AG20443 (cell line): ENCODE data around the gene BAG1.

ENCODE experiments used
- DNase-seq: peaks from one replicate; pipeline ENCODE4 v3.0.0; 2012; ENCODE audit warnings: low spot score, mixed read lengths

Gene BAG1

GRCh38 chr9:33264473-33265177, at the start of gene BAG1, which contains the start of gene CHMP5:
TSS of gene BAG1 (minus strand) at chr9:33264708.
TSS of gene CHMP5 (plus strand) at chr9:33265049. CDS start at chr9:33265079, 30 bp downstream.
- peak; percentile 99 for DNase-seq

GRCh38 chr9:33311953-33312352, 47.4 kb upstream of the BAG1 start:
- DNase-seq, result no peak

DNA sequence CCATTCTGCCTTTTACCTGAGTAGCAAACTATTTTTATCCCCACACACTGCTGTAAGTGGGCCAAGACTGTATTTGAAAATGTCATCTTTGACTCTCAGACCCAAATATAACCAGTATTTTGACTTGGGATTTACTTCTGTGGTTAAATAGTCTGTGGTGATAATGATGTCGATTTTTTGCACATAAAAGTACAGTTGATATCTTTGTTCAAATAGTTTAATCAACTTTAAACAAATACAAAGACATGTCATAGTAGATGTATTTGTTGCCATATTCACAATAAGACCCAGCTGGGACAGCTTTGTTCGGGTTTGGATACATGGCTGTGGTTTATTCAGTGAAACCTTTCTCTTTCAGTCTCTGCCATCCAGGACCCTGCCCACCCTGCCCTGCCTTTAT, 46.2 kb upstream of the BAG1 start:
- DNase-seq, result no peak

GRCh38 chr9:33309903-33310302, 45.4 kb upstream of the BAG1 start:
- no peak for DNase-seq

DNA sequence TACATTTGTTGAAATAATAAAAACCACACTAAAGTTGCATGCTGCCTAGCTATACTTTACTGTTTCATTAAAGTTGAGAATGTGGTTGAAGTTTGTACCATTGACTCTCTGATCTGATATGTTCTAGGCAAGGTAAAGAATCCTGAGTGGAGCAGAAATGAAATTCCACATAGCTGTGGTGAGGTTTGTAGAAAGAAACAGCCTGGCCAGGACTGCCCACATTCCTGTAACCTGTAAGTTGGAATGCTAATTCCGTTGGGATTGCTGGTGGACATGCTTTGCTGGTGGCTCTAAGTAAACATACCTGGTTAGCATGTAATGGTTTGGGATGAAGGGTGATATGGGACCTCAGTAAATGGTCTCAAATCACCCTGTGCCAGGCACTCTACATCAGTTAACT, 42.6 kb upstream of the BAG1 start:
- DNase-seq, result no peak

GRCh38 chr9:33306037-33306436, 41.5 kb upstream of the BAG1 start:
- DNase-seq, result no peak

DNA sequence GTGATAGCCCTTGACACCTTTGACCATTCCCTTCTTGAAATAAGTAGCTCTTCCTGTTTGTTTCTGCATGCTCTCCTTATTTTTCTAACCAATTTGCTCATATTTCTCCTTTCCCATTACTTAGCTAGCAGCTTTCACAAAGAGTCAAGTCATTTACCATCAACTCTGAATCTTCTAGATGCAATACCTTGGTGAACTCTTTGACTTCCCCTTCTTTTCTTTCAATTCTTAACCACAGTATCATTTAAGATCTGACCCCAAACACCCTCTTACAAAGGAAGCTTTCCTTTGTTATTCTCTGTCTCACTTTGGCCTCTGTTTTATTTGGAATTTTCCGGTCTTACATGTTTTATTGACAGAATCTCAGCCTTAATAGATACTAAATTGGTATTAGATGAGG, 39.9 kb upstream of the BAG1 start:
- no peak for DNase-seq

DNA sequence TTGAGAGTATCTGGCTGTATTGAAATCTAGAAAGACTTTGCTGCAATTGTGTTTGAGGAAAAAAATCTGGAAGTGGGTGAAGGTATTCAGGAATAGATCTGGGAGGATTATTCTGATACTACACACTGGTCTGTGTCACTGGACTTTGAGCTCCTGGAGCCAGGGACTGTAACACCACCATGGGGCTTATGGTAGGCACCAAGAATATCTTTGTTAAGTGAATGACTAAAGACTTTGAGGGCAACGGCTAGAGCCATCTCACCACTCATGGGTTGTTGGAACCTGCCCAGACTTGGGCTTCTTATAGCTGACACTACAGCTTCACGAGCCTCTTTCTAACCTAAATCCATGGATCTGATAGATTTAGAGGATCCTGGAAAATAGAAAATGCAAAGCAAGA, 36.0 kb upstream of the BAG1 start:
- no peak for DNase-seq

GRCh38 chr9:33297432-33297831, 32.9 kb upstream of the BAG1 start:
- no peak for DNase-seq

DNA sequence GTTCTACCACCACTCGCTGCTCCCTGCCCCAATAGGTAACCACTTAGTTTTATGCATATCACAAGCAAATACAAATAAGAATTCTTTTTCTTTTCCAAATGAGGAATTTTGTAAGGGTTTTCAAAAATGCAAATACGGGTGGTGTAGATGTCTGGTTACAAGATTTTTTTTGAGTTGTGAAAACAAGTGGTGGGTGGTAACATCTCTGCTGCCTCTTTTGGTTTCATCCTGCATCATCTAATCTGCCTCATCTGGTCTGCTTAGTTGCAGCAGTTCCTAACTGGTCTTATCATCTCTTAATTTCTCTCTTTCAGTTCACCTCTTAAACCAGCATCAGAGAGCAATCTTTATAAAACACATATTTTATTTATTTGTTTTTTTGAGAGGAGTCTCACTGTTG, 31.1 kb upstream of the BAG1 start:
- no peak for DNase-seq

- no peak for DNase-seq
Measured at GRCh38 chr9:33294670-33295432, 30.3 kb upstream of the BAG1 start.

DNA sequence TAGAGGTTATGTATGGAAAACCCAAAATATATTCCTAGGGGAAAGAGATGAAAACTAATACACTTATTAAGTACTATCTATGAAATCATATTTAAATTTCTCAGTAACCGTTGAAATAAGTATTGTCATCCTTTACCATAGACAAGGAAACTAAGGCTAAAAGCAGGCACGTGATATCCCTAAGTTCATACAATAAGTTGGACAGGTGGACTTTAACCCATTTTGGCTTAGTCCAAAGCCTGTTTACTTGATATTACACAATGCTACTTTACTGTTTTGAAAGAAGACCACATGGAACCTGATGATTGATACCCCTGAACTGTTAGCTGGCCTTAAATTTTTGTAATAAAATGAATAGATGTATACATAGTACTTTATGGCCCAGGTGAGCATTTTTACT, 29.3 kb upstream of the BAG1 start:
- DNase-seq, result no peak

GRCh38 chr9:33291901-33292300, 27.4 kb upstream of the BAG1 start:
- DNase-seq, result no peak

DNA sequence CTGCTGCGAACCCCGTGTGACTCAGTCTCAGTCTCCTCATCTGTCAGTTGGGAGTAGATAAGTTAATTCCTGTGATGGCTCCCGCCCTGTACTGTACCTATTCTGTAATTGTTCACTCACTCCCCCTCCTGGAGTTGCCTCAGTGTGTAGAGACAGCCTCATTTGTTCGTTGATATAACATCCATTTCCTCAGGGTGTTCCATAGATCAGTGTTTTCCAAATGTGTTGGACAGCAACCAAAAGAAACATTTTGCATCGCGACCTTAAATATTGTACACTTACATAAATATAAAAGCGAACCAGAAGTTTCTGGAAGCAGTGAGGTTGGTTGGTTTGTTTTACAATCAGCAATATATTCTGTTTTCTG, 26.5 kb upstream of the BAG1 start:
- DNase-seq, result no peak

DNA sequence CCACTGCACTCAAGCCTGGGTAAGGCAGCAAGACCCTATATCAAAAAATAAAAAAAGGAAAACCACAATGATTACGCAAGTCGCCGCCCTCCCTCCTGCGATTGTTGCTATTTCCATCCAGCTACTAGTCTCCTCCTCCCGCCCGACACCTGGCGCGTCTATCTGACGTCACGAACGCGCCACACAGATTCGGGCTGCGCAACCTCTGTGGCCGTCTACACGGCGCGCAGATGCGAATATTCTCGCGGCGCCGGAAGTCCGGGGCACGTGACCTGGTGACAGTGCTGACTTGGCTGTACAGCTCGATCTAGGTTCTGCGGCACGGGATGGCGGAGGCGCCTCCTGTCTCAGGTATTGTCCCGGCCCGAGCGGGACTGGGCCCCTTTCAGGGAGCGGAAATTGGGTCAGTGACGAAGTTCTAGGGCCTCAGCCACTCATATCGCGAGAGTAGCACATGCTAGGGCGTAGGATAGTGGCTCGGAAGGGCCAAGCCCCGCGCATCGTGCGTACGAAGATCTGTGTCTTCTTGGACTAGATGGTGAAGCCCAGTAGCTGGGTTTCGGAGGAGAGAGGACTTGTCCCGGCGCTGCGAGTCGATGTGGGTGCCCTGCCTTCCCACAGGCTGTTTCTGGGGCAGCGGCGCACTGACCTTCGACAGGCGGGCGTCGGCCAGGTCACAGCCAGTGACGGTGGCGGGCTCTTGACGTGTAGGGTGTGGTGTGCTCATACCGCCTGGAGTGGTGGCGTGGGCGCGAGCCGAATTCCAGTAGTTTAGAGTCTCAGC, 25.9 kb upstream of the BAG1 start, which contains the start of gene NFX1:
Gene NFX1, plus strand, starts transcription at position 270 of the 784 bp plus-strand sequence. Its CDS starts 57 bp downstream, at position 327.
- DNase-seq, result peak; percentile 97

DNA sequence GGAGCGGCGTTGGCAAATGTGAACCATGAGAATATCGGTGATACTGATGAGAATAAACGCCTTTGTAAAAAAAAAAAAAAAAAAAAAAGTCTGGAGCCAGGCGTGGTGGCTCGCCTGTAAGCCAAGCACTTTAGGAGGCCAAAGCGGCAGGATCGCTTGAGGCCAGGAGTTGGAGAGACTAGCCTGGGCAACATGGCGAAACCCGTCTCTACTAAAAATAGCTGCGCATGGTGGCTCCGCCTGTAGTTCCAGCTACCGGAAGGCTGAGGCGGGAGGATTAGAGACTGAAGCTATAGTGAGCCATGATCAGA, 25.4 kb upstream of the BAG1 start:
- DNase-seq, result no peak

DNA sequence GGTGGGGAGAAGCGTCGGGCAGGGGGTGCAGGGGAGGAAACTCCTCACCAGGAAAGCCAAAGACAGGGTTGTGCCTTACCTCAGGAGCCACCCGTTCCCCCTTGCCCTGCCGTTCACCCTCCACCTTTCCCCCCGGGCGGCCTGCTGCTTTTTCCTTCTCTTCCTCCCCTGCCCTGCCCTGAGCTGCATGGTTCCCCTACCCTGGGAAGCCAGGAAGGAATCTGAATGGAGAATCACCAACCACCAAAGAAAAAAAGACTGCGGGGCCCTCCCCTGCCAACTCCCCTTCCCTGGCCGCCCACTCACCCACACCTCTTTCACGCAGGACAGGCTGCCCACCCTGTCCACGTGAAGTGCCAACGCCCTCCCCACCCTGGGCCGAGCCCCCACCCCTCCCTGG, 25.0 kb upstream of the BAG1 start:
- peak; percentile 16 for DNase-seq

- DNase-seq, result no peak
Measured at GRCh38 chr9:33288828-33289483, 24.4 kb upstream of the BAG1 start.

GRCh38 chr9:33288235-33288634, 23.7 kb upstream of the BAG1 start:
- no peak for DNase-seq

GRCh38 chr9:33287087-33287490, 22.6 kb upstream of the BAG1 start:
- peak; percentile 81 for DNase-seq

DNA sequence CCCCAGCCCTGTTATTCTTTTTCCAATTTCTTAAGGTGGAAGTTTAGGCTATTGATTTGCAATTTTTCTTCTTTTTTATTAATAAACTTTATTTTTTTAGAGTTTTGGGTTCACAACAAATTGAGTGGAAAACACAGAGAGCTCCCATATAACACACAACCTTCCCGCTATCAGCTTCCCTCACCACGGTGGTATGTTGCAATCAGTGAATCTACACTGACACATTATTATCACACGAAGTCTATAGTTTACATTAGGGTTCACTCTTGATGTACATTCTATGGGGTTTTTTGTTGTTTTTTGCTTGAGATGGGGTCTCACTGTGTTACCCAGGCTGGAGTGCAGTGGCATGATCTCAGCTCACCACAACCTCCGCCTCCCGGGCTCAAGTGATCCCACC, 21.0 kb upstream of the BAG1 start:
- no peak for DNase-seq

DNA sequence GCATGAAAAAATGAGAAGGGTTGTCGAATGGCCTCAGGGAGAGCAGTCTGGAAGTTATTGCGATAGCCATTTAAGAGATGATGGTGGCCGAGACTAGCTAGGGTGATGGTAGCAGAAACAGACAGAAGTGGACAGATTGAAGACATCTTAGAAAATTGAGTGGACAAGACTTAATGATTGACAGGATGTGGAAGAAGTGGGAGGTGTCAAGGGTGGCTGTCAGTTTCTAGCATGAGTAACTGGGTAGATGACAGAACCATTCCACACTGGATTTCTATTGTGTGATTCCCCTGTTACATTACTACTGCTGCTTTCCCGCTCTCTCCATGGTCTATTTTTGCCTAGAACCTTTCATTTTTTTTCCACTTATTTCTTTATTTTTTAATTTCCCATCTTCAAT, 13.0 kb upstream of the BAG1 start:
- no peak for DNase-seq

GRCh38 chr9:33273972-33274328, 9.4 kb upstream of the BAG1 start:
- no peak for DNase-seq
